HG03558 (cell line): ENCODE data around the gene BHLHA9.
"Not testable (repeated sequence)": the region's sequence is repeated elsewhere in the genome, so short reads cannot be mapped to it uniquely, and the experiment has no call there.

Source experiments
- ATAC-seq: cut with Tn5 transposase; IDR thresholded peaks from one replicate; pipeline ENCODE4 v1.9.1; 2021; ENCODE audit warnings: moderate number of reproducible peaks; ENCODE audit not compliant: unreplicated experiment; ENCODE audit errors: extremely low read depth

BHLHA9 gene

DNA sequence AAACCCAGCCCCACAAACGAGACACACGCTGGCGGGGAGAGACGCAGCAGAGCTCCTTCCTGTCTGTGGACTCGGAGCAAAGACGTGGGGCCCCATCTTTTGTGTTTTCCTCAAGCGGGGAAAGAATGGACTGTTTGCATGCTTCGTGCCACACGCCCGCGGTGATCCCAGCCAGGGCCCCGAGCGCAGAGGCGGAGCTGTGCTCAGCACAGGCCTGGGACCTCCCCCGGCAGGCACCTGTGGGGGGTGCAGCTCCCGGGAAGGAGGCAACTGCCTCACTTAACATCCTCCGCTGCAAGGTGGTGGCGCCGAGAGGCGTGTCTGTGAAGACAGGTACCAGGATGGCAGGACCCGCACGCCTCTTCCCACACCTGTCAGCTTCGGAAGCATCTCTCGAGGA lies 28.4 kb downstream of the BHLHA9 start:
- no peak for ATAC-seq

DNA sequence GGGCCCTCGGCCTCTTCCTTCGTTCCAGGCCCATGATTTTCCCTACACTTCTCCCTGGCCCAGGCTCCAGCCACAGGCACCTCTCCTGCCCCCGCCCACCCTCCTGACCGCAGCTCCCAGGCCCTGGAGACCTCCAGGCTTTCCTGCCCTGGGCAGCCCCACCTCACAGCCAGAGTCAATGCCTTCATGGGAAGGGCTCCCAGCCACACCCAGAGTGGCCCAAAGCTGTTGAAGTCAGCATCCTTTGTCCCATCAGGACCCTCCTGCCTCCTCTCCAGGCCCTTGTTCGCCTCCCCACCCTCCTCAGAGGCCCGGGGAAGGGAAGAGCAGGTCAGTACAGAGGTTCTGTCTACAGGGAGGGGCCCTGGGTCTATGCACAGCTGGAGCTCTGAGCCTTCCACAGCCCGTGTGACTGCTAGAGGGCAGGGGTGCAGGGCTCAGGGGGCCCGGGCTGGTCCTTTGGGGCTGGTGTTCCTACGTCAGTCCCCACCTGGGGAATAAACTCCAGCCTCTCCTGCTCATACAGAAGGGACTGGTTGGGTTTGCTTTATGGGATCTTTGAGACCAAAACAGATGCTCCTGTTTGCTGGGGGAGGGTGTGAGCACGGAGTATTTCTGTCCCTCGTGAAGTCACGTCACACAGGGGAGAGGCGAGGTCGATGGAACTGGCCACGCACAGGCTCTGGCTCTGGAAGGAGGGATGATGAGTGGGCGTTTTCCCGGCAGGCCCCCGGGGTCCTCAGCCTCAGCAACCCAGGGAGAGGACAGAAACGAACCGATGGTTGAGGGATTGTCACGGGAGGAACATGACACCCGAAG lies 29.5 kb downstream of the BHLHA9 start:
- no peak for ATAC-seq

- ATAC-seq, result no peak
Observed at GRCh38 chr17:1300371-1300905, 30.2 kb downstream of the BHLHA9 start.

GRCh38 chr17:1301546-1301945 lies 31.3 kb downstream of the BHLHA9 start:
- no peak for ATAC-seq

DNA sequence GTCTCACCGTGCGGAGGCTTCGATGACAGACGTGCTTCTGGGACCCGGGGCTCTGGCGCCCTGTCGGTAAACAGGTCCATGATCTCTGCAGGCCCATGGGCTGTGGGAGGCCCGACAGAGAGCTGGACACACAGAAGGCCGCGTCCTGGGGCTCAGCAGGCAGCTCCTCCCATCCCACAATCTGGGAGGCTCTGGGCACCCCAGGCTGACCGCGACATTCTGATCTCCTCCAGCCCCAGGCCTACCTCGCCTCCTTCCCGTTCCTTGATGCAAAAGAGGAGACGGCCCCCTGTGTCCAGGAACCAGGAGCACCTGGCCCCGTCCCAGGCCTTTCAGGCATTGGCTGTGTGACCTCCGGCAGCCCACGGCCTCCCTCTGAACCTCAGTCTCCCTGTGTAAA lies 32.5 kb downstream of the BHLHA9 start:
- no peak for ATAC-seq

GRCh38 chr17:1304522-1304921 lies 34.3 kb downstream of the BHLHA9 start:
- no peak for ATAC-seq

DNA sequence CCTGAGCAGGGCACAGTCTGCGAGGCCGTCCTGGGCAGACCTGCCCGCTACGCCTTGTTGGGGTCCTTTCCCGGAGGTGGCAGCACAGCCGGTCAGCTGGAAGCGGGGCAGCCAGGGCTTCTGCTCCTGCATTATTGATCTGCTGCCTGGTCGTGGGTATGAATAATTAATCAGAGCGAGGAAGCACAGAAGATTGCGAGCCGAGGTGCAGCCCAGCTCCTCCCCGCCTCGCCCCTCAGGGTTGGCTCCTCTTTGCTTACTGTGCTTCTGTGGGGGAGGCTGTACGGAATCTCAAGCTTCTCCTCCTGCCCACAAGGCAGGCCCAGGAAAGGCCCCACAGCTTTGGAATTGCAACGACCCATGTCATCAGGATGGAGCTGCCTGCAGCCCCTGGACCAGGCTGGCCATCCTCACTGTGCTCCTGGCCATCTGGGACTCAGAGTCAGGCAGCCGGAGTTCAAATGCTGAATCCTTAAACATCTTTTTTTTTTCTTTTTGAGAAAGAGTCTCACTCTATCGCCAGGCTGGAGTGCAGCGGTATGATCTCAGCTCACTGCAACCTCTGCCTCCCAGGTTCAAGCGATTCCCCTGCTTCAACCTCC lies 34.8 kb downstream of the BHLHA9 start:
- no peak for ATAC-seq

GRCh38 chr17:1307829-1308228 lies 37.6 kb downstream of the BHLHA9 start:
- not testable (repeated sequence) for ATAC-seq

- ATAC-seq, result no peak
Observed at GRCh38 chr17:1312261-1312870, 42.1 kb downstream of the BHLHA9 start.

DNA sequence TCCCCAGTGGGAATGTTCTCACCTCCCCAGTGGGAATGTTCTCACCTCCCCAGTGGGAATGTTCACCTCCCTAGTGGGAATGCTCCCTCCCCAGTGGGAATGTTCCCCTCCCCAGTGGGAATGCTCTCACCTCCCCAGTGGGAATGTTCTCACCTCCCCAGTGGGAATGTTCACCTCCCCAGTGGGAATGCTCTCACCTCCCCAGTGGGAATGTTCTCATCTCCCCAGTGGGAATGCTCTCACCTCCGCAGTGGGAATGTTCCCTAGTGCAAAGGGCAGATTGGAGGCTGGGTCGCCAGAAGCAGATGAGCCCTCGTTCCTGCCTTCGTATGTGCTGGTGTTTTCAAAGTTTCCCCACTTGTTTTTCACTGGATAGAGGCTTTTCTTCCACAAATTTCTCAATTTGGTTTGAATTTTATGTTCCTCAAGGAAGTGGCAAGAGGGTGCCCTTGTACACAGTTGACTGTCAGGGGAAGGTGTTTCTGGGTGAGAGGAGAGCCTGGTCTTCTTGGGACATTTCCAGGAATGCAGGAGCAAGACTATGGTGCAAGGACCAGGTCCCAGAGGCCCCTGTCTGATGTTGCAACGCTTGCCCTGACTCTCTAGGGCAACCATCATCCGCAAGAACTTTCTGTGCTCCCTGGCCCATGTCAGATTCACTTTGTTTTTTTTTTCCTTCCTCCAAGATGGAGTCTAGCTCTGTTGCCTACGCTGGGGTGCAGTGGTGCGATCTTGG lies 43.2 kb downstream of the BHLHA9 start:
- no peak for ATAC-seq

DNA sequence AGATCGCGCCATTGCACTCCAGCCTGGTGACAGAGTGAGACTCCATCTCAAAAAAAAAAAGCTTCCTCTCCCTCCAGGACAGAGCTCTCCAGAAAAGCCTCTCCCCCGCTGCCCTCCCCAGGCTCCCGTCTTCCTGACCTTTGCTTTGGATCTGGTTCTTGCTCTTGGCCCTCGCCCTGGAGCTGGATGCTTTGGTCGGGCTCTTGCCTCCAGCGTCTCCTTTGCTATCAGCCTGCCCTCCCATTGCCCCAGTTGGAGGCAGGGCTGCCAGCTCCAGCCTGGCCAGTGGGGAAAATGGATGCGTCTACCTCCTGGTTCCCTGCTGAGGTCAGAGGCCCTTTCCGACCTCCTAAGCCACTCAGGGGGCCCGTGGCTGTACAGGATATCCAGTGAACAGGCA lies 45.2 kb downstream of the BHLHA9 start:
- ATAC-seq, result no peak

DNA sequence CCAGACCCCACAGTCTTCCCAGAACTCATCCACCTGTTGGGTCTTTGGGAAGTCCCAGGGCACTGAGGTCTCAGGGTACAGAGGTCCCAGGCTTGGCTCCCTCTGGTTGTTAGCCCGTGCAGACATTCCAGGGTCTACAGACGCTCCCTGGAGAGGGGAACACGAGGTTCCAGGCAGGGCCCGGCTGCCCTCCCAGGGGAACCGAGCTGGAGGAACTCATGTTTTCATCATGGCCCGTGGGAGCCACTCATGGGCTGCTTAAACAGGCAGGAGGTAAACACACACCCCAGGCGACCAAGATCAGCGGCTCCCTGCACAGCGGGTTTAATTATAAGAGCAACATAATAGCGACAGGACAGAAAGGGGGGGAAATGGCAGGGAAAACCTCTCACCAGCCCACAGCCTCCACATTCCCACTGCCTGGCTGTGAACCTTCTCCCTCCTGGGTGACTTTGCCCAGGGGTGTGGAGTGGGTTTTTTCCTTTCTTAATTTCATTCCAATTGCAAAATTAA lies 45.7 kb downstream of the BHLHA9 start:
- ATAC-seq, result no peak
